Neuronal stem cell (in vitro differentiated cells): Measurements from ENCODE around the gene ADCY7.

Experiments used
- DNase-seq: peaks from one replicate; pipeline ENCODE4 v3.0.0-alpha.2; 2013; ENCODE audit warnings: low spot score
- H2AFZ ChIP-seq: one replicate; pipeline ENCODE4 v1.6.1; 2013; ENCODE audit warnings: mild to moderate bottlenecking, low read length, inconsistent platforms
- H2AK5ac ChIP-seq: 2 replicates; pipeline ENCODE4 v1.6.1; 2013; ENCODE audit warnings: low read depth, mild to moderate bottlenecking, inconsistent platforms, low read length, moderate library complexity, mixed read lengths
- H2BK120ac ChIP-seq: 2 replicates; pipeline ENCODE4 v1.6.1; 2013; ENCODE audit warnings: low read depth, mild to moderate bottlenecking, inconsistent platforms, low read length, moderate library complexity, mixed read lengths
- H2BK12ac ChIP-seq: one replicate; pipeline ENCODE4 v1.6.1; 2013; ENCODE audit warnings: low read length, inconsistent platforms
- H2BK15ac ChIP-seq: 2 replicates; pipeline ENCODE4 v1.6.1; 2013; ENCODE audit warnings: mild to moderate bottlenecking, low read length, inconsistent platforms, mixed read lengths
- H2BK5ac ChIP-seq: one replicate; pipeline ENCODE4 v1.6.1; 2013; ENCODE audit warnings: inconsistent platforms, mild to moderate bottlenecking, low read length, moderate library complexity
- H3K14ac ChIP-seq: one replicate; pipeline ENCODE4 v1.6.1; 2013; ENCODE audit warnings: low read length, inconsistent platforms
- H3K18ac ChIP-seq: 2 replicates; pipeline ENCODE4 v1.6.1; 2013; ENCODE audit warnings: low read length, inconsistent platforms
- H3K23ac ChIP-seq: 2 replicates; pipeline ENCODE4 v1.6.1; 2013; ENCODE audit warnings: low read depth, mild to moderate bottlenecking, mixed read lengths, low read length, inconsistent platforms; ENCODE audit not compliant: poor library complexity
- H3K27ac ChIP-seq: replicated peaks from 3 replicates; pipeline ENCODE4 v1.5.1; 2013; ENCODE audit warnings: low read length, inconsistent platforms
- H3K27me3 ChIP-seq, 3 experiments: 2 replicates each; pipeline ENCODE4 v1.6.1; 2013; ENCODE audit warnings: low read length in 3 of 3, mild to moderate bottlenecking in 2 of 3, inconsistent platforms in 1 of 3, low read depth in 1 of 3, mixed read lengths in 1 of 3, moderate library complexity in 1 of 3; ENCODE audit not compliant: control insufficient read depth in 3 of 3, insufficient read depth in 3 of 3
- H3K36me3 ChIP-seq, 2 donors: replicated peaks in 1 of 2; 2 replicates each; pipeline ENCODE4 v1.6.1; 2013; ENCODE audit warnings: low read length in 2 of 2; ENCODE audit not compliant: control insufficient read depth in 2 of 2, insufficient read depth in 2 of 2
- H3K4ac ChIP-seq: 2 replicates; pipeline ENCODE4 v1.6.1; 2013; ENCODE audit warnings: inconsistent platforms, mild to moderate bottlenecking, low read length, moderate library complexity
- H3K4me1 ChIP-seq, 2 donors: 1 replicate in 1 of 2; 2 replicates in 1 of 2; pipeline ENCODE4 v1.6.1; 2013; ENCODE audit warnings: low read length in 2 of 2, low read depth in 1 of 2; ENCODE audit not compliant: control insufficient read depth in 2 of 2, insufficient read depth in 1 of 2
- H3K4me2 ChIP-seq: one replicate; pipeline ENCODE4 v1.6.1; 2013; ENCODE audit warnings: mild to moderate bottlenecking, low read length, inconsistent platforms; ENCODE audit not compliant: insufficient read depth, poor library complexity, severe bottlenecking
- H3K4me3 ChIP-seq, 2 donors: 2 replicates each; pipeline ENCODE4 v1.5.1; 2013; ENCODE audit warnings: low read length in 2 of 2, mild to moderate bottlenecking in 2 of 2, inconsistent platforms in 1 of 2, moderate library complexity in 1 of 2
- H3K79me1 ChIP-seq: one replicate; pipeline ENCODE4 v1.6.1; 2013; ENCODE audit warnings: low read depth, mild to moderate bottlenecking, inconsistent platforms, low read length, moderate library complexity
- H3K9ac ChIP-seq: one replicate; pipeline ENCODE4 v1.6.1; 2013; ENCODE audit warnings: mild to moderate bottlenecking, low read depth, low read length, inconsistent platforms; ENCODE audit not compliant: poor library complexity
- H3K9me3 ChIP-seq, 2 donors: replicated peaks in 1 of 2; 2 replicates each; pipeline versions ENCODE3 to v1.6.1; 2013; ENCODE audit warnings: low read length in 2 of 2, mild to moderate bottlenecking in 2 of 2, inconsistent platforms in 1 of 2, low read depth in 1 of 2, mixed read lengths in 1 of 2, moderate library complexity in 1 of 2; ENCODE audit not compliant: control insufficient read depth in 2 of 2, insufficient read depth in 1 of 2
- H4K8ac ChIP-seq: one replicate; pipeline ENCODE4 v1.6.1; 2013; ENCODE audit warnings: low read depth, mild to moderate bottlenecking, inconsistent platforms, low read length, moderate library complexity
- H4K91ac ChIP-seq: one replicate; pipeline ENCODE4 v1.6.1; 2013; ENCODE audit warnings: low read length, low read depth, mild to moderate bottlenecking, inconsistent platforms; ENCODE audit not compliant: poor library complexity
- WGBS, 2 donors: extraction: QIAGEN DNeasy Blood & Tissue Kit; methylation state at CpG; one replicate each; pipeline ENCODE4 v1.1.7; 2013; ENCODE audit warnings: missing lambda C conversion rate in 2 of 2, mixed read lengths in 1 of 2; ENCODE audit not compliant: insufficient read length in 2 of 2, insufficient replicate concordance in 1 of 2; ENCODE audit errors: extremely low coverage in 2 of 2; 5-methylcytosine and 5-hydroxymethylcytosine counted together

Gene ADCY7

GRCh38 chr16:50359626-50360025 lies 93.3 kb downstream of the ADCY7 start:
- no peak overlapping the region for H3K18ac ChIP-seq
- H2BK12ac ChIP-seq: no peak overlapping the region
- H3K4me1 ChIP-seq: no peaks in the 10 kb centered on the region
- WGBS, 2 donors: no CpG with 5 or more reads among the region's 1 CpG
- no peak overlapping the region for H3K23ac ChIP-seq
- no peak overlapping the region for H2BK5ac ChIP-seq
- H4K8ac ChIP-seq: no peak overlapping the region
- no peak overlapping the region for H3K4me2 ChIP-seq
- no peak overlapping the region for H2BK120ac ChIP-seq
- DNase-seq: no peak
- H3K9ac ChIP-seq: no peak overlapping the region
- H2AK5ac ChIP-seq: no peak overlapping the region
- peaks cover 20 to 97% of the 10 kb centered on the region in 2 donors for H3K36me3 ChIP-seq
- H2AFZ ChIP-seq: no peak overlapping the region
- H3K27me3 ChIP-seq: no peaks in the 10 kb centered on the region
- no peaks in the 10 kb centered on the region for H3K9me3 ChIP-seq
- H3K79me1 ChIP-seq: no peaks in the 10 kb centered on the region
- no peak overlapping the region for H3K14ac ChIP-seq
- H3K4me3 ChIP-seq: no peak overlapping the region
- no peak overlapping the region for H3K4ac ChIP-seq
- H3K27ac ChIP-seq: no peak overlapping the region
- H4K91ac ChIP-seq: no peak overlapping the region
- no peak overlapping the region for H2BK15ac ChIP-seq

- Histone ChIP-seq H3K18ac (no peak overlapping the region), H4K8ac (no peak overlapping the region), H3K4ac (no peak overlapping the region), H3K27me3 (no peaks in the 10 kb centered on the region), H2AK5ac (no peak overlapping the region), H3K4me1 (no peaks in the 10 kb centered on the region), H3K4me3 (no peak overlapping the region), H4K91ac (no peak overlapping the region), H2BK5ac (no peak overlapping the region), H3K36me3 (peaks cover 23 to 100% of the 10 kb centered on the region in 2 donors), H3K79me1 (no peaks in the 10 kb centered on the region), H2BK15ac (no peak overlapping the region), H3K23ac (no peak overlapping the region), H3K9me3 (no peaks in the 10 kb centered on the region), H3K14ac (no peak overlapping the region), H2AFZ (no peak overlapping the region), H3K4me2 (no peak overlapping the region), H2BK120ac (no peak overlapping the region), H3K27ac (no peak overlapping the region), H2BK12ac (no peak overlapping the region), H3K9ac (no peak overlapping the region)
- DNase-seq: no peak
- WGBS, 2 donors: no CpG with 5 or more reads among the region's 6 CpGs
Observed at GRCh38 chr16:50360033-50360778, 93.9 kb downstream of the ADCY7 start.

GRCh38 chr16:50360779-50361178 lies 94.4 kb downstream of the ADCY7 start:
- no peaks in the 10 kb centered on the region for H3K4me1 ChIP-seq
- H3K23ac ChIP-seq: no peak overlapping the region
- WGBS, 2 donors: no CpG with 5 or more reads among the region's 3 CpGs
- H3K9me3 ChIP-seq: no peaks in the 10 kb centered on the region
- no peak overlapping the region for H2BK5ac ChIP-seq
- H3K14ac ChIP-seq: no peak overlapping the region
- no peak for DNase-seq
- no peak overlapping the region for H2AFZ ChIP-seq
- no peak overlapping the region for H3K4ac ChIP-seq
- no peaks in the 10 kb centered on the region for H3K79me1 ChIP-seq
- no peak overlapping the region for H3K4me2 ChIP-seq
- no peaks in the 10 kb centered on the region for H3K27me3 ChIP-seq
- H4K8ac ChIP-seq: no peak overlapping the region
- no peak overlapping the region for H2BK12ac ChIP-seq
- no peak overlapping the region for H2BK15ac ChIP-seq
- no peak overlapping the region for H4K91ac ChIP-seq
- no peak overlapping the region for H3K4me3 ChIP-seq
- no peak overlapping the region for H2BK120ac ChIP-seq
- peaks cover 23 to 100% of the 10 kb centered on the region in 2 donors for H3K36me3 ChIP-seq
- H2AK5ac ChIP-seq: no peak overlapping the region
- H3K18ac ChIP-seq: no peak overlapping the region
- no peak overlapping the region for H3K27ac ChIP-seq
- H3K9ac ChIP-seq: no peak overlapping the region

GRCh38 chr16:50363656-50364055 lies 97.3 kb downstream of the ADCY7 start:
- Histone ChIP-seq H3K9ac (no peak overlapping the region), H3K23ac (no peak overlapping the region), H2BK12ac (no peak overlapping the region), H4K91ac (no peak overlapping the region), H3K14ac (no peak overlapping the region), H3K18ac (no peak overlapping the region), H3K4me1 (peaks cover 5 to 6% of the 10 kb centered on the region in 2 donors), H3K27me3 (no peaks in the 10 kb centered on the region), H3K36me3 (peaks cover 23 to 89% of the 10 kb centered on the region in 2 donors), H2AFZ (no peak overlapping the region), H4K8ac (no peak overlapping the region), H2BK15ac (no peak overlapping the region), H3K9me3 (no peaks in the 10 kb centered on the region), H2BK120ac (no peak overlapping the region), H3K79me1 (no peaks in the 10 kb centered on the region), H3K4me2 (no peak overlapping the region), H3K4ac (no peak overlapping the region), H3K4me3 (no peak overlapping the region), H2BK5ac (no peak overlapping the region), H3K27ac (no peak overlapping the region), H2AK5ac (no peak overlapping the region)
- DNase-seq: no peak
- WGBS, 2 donors: no CpG with 5 or more reads among the region's 10 CpGs
